CD14-positive monocyte (primary cell): ENCODE results near the gene NAGPA. TPM values are rescaled to one million over a fixed set of nuclear protein-coding genes. Genes with fewer than 3 reads are reported as not detected.

Experiments
- DNase-seq, 3 donors: peaks; one replicate each; pipeline ENCODE4 v3.0.0-alpha.2; 2011 to 2022
- H2AFZ ChIP-seq: 2 replicates; pipeline ENCODE4 v1.6.0; 2012; ENCODE audit warnings: mild to moderate bottlenecking, low read depth, low read length, inconsistent platforms; ENCODE audit not compliant: insufficient read depth, poor library complexity, severe bottlenecking
- H3K27ac ChIP-seq, 2 donors: 1 replicate in 1 of 2; 2 replicates in 1 of 2; pipeline ENCODE4 v1.5.1; 2012 to 2013; ENCODE audit warnings: low read length in 2 of 2, control low read depth in 1 of 2, inconsistent platforms in 1 of 2, low read depth in 1 of 2, mild to moderate bottlenecking in 1 of 2
- H3K27me3 ChIP-seq, 2 donors: one replicate each; pipeline versions ENCODE4 v1.6.0 to v1.6.1; 2011 to 2013; ENCODE audit warnings: low read length in 2 of 2; ENCODE audit not compliant: control insufficient read depth in 2 of 2, insufficient read depth in 2 of 2
- H3K36me3 ChIP-seq, 2 donors: replicated peaks in 1 of 2; 1 replicate in 1 of 2; 2 replicates in 1 of 2; pipeline versions ENCODE4 v1.5.1 to v1.6.1; 2012 to 2013; ENCODE audit warnings: low read length in 2 of 2, control low read depth in 1 of 2, inconsistent platforms in 1 of 2, mild to moderate bottlenecking in 1 of 2; ENCODE audit not compliant: insufficient read depth in 2 of 2, control insufficient read depth in 1 of 2
- H3K4me1 ChIP-seq, 2 donors: 1 replicate in 1 of 2; 2 replicates in 1 of 2; pipeline versions ENCODE4 v1.5.1 to v1.6.1; 2012 to 2013; ENCODE audit warnings: low read length in 2 of 2, control low read depth in 1 of 2, inconsistent platforms in 1 of 2, mild to moderate bottlenecking in 1 of 2, moderate library complexity in 1 of 2; ENCODE audit not compliant: insufficient read depth in 2 of 2, control insufficient read depth in 1 of 2
- H3K4me2 ChIP-seq: replicated peaks from 2 replicates; pipeline ENCODE3; 2012; ENCODE audit warnings: low read length, moderate library complexity, mild to moderate bottlenecking; ENCODE audit not compliant: poor library complexity, severe bottlenecking; ENCODE audit errors: extremely low read depth
- H3K4me3 ChIP-seq, 3 experiments: fragments of 200-600 bp in 1 of 3; sonication (generic) in 1 of 3; replicated peaks in 1 of 3; 1 replicate in 2 of 3; 2 replicates in 1 of 3; pipeline ENCODE4 v1.5.1; 2011 to 2013; ENCODE audit warnings: low read length in 3 of 3, mild to moderate bottlenecking in 3 of 3, control low read depth in 2 of 3, low read depth in 2 of 3, inconsistent platforms in 1 of 3, moderate library complexity in 1 of 3
- H3K79me2 ChIP-seq: 2 replicates; pipeline ENCODE4 v1.6.0; 2012; ENCODE audit warnings: mild to moderate bottlenecking, control low read depth, inconsistent platforms, low read length, moderate library complexity; ENCODE audit not compliant: insufficient read depth
- H3K9ac ChIP-seq: 2 replicates; pipeline ENCODE4 v1.6.0; 2017; ENCODE audit warnings: low read length, mild to moderate bottlenecking; ENCODE audit not compliant: insufficient read depth, poor library complexity, severe bottlenecking
- H3K9me3 ChIP-seq, 2 donors: replicated peaks in 1 of 2; 1 replicate in 1 of 2; 2 replicates in 1 of 2; pipeline versions ENCODE4 v1.5.1 to v1.6.1; 2012 to 2013; ENCODE audit warnings: low read length in 2 of 2, control low read depth in 1 of 2; ENCODE audit not compliant: control insufficient read depth in 1 of 2, insufficient read depth in 1 of 2
- H4K20me1 ChIP-seq: 2 replicates; pipeline ENCODE4 v1.6.0; 2012; ENCODE audit warnings: mild to moderate bottlenecking, low read length, control low read depth, moderate library complexity; ENCODE audit not compliant: insufficient read depth
- H3K27ac Mint-ChIP-seq, 7 donors: one replicate each; pipeline ENCODE4 v1.8.0; 2020; ENCODE audit warnings: mild to moderate bottlenecking in 7 of 7, mixed read lengths in 7 of 7, moderate library complexity in 6 of 7, inconsistent platforms in 2 of 7
- H3K27me3 Mint-ChIP-seq, 3 donors: one replicate each; pipeline ENCODE4 v1.8.0; 2021 to 2022; ENCODE audit warnings: low read depth in 3 of 3, mild to moderate bottlenecking in 3 of 3, mixed read lengths in 3 of 3, moderate library complexity in 3 of 3, inconsistent platforms in 1 of 3
- H3K36me3 Mint-ChIP-seq, 2 donors: one replicate each; pipeline ENCODE4 v1.8.0; 2020; ENCODE audit warnings: mixed read lengths in 2 of 2, inconsistent platforms in 1 of 2, mild to moderate bottlenecking in 1 of 2
- H3K4me1 Mint-ChIP-seq: one replicate; pipeline ENCODE4 v1.8.0; 2020; ENCODE audit warnings: mild to moderate bottlenecking, mixed read lengths
- H3K4me3 Mint-ChIP-seq, 2 donors: one replicate each; pipeline ENCODE4 v1.8.0; 2020; ENCODE audit warnings: mild to moderate bottlenecking in 2 of 2, mixed read lengths in 2 of 2, moderate library complexity in 1 of 2
- H3K9me3 Mint-ChIP-seq, 7 donors: one replicate each; pipeline ENCODE4 v1.8.0; 2020 to 2022; ENCODE audit warnings: mixed read lengths in 7 of 7, mild to moderate bottlenecking in 6 of 7, moderate library complexity in 6 of 7, inconsistent platforms in 2 of 7
- WGBS: methylation state at CpG from one replicate; pipeline ENCODE4 v1.1.5; 2013; ENCODE audit warnings: missing lambda C conversion rate; ENCODE audit not compliant: insufficient coverage; 5-methylcytosine and 5-hydroxymethylcytosine counted together
- intact Hi-C, 2 donors: fragments of 100-400 bp; cut with micrococcal nuclease; formaldehyde crosslinking; loops; one replicate each; pipeline versions ENCODE4 v1.15.0 to v1.15.1; 2023
- polyA plus RNA-seq, 3 donors: library from polyadenylated mRNA; depleted of rRNA in 1 of 3; unstranded in 2 of 3; stranded (reverse) in 1 of 3; fragments of 300-500 nt in 2 of 3; fragments of >200 nt in 1 of 3; fragmentation: Illumina TruSeq in 2 of 3; gene quantifications; 1 replicate in 2 of 3; 2 replicates in 1 of 3; pipeline ENCODE4 v1.2.3, GENCODE V29; 2012 to 2021
- TF ChIP-seq, protein P1 (sequence below): fragments of 200-600 bp; IDR thresholded peaks from one replicate; pipeline ENCODE4 v1.8.0; 2022; ENCODE audit warnings: antibody characterized with exemption, mild to moderate bottlenecking

NAGPA gene
- polyA plus RNA-seq, 3 donors = 44.1 to 51.5 (median 44.9) TPM

DNA sequence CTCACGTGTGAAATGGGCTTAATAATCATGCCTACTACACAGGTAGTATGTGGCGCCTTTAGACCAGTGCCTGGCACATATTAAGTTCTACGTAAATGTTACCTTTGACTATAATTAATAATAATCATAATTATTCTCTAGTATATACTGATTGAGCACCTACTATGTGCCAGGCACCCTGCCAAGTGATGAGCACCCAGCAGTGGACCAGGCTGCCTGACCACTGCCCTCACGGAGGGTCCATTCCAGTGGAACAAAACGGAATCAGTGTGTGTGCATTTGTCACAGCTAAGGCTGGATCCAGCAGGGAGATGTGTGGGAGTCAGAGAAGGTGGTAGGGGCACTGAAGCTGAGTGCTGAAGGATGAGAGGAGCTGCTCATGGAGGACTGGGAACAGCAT is 45.1 kb downstream of the NAGPA start:
- H3K36me3 ChIP-seq = no peaks in the 10 kb centered on the region
- no peak overlapping the region for H3K4me3 ChIP-seq
- peaks cover 41 to 56% (median 43%) of the 10 kb centered on the region in 3 donors for H3K27me3 Mint-ChIP-seq
- H2AFZ ChIP-seq = no peak overlapping the region
- H3K27ac Mint-ChIP-seq = peak overlapping the region in 1 of 7 donors; percentile 69
- H3K27me3 ChIP-seq = peaks cover 22 to 52% of the 10 kb centered on the region in 2 donors
- no peaks in the 10 kb centered on the region for H4K20me1 ChIP-seq
- intact Hi-C loops = no loop called here
- no peak overlapping the region for H3K4me2 ChIP-seq
- peak overlapping the region in 1 of 2 donors; percentile 76 for H3K4me3 Mint-ChIP-seq
- H3K9me3 Mint-ChIP-seq = peaks cover 3 to 18% (median 6%) of the 10 kb centered on the region in 7 donors
- DNase-seq = no peak
- TF ChIP-seq, protein P1, sequence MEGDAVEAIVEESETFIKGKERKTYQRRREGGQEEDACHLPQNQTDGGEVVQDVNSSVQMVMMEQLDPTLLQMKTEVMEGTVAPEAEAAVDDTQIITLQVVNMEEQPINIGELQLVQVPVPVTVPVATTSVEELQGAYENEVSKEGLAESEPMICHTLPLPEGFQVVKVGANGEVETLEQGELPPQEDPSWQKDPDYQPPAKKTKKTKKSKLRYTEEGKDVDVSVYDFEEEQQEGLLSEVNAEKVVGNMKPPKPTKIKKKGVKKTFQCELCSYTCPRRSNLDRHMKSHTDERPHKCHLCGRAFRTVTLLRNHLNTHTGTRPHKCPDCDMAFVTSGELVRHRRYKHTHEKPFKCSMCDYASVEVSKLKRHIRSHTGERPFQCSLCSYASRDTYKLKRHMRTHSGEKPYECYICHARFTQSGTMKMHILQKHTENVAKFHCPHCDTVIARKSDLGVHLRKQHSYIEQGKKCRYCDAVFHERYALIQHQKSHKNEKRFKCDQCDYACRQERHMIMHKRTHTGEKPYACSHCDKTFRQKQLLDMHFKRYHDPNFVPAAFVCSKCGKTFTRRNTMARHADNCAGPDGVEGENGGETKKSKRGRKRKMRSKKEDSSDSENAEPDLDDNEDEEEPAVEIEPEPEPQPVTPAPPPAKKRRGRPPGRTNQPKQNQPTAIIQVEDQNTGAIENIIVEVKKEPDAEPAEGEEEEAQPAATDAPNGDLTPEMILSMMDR = no peak
- H3K27ac ChIP-seq = no peak overlapping the region
- no peaks in the 10 kb centered on the region for H3K4me1 ChIP-seq
- H3K79me2 ChIP-seq = no peaks in the 10 kb centered on the region
- H3K9me3 ChIP-seq = peaks cover 0 to 5% of the 10 kb centered on the region in 2 donors
- H3K36me3 Mint-ChIP-seq = no peaks in the 10 kb centered on the region
- WGBS = 92% methylated on average over 2 of the region's 5 CpGs
- peaks cover 3% of the 10 kb centered on the region for H3K4me1 Mint-ChIP-seq
- H3K9ac ChIP-seq = no peak overlapping the region

DNA sequence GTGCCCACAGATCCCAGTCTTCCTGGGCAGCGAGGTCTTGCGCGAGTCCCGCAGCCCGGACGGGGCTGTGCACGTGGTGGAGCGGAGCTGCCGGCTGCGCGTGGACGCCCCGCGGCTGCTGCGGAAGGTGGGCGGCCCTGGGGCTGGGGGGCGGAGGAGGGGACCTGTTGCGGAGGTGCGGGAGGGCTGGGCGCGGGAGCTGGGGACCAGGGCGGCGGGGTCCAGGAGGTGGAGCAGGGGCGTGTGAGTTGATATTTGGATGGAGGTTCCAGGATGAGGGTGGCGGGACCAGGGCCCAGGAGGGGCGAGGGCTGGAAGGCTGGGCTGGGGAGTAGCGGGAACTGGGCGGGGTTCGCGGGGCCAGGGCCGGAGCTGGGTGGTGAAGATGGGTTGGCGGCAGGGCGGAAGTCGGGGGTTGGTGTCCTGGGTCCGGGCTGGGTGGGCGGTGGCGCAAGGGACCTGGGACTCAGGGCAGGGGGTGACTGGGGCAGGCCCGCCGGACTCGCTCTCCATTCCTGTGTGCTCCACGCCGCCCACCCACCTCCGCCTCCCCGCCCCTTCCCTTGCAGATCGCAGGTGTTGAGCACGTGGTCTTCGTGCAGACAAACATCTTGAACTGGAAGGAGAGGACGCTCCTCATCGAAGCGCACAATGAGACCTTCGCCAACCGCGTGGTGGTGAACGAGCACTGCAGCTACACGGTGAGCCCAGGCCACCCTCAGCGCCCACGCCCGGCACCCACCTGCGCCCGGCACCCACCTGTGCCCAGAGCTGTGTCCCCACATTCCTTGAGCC is 46.0 kb downstream of the NAGPA start:
- H3K4me1 Mint-ChIP-seq = peaks cover 3% of the 10 kb centered on the region
- TF ChIP-seq, protein P1 = no peak
- H3K9me3 Mint-ChIP-seq = peaks cover 3 to 18% (median 6%) of the 10 kb centered on the region in 7 donors
- Histone ChIP-seq H3K27ac (no peak overlapping the region), H2AFZ (no peak overlapping the region), H3K9me3 (peaks cover 0 to 5% of the 10 kb centered on the region in 2 donors), H3K27me3 (peaks cover 22 to 52% of the 10 kb centered on the region in 2 donors), H3K4me2 (peak overlapping the region; percentile 19), H3K4me3 (no peak overlapping the region), H3K4me1 (no peaks in the 10 kb centered on the region), H3K79me2 (no peaks in the 10 kb centered on the region), H4K20me1 (no peaks in the 10 kb centered on the region), H3K36me3 (no peaks in the 10 kb centered on the region), H3K9ac (no peak overlapping the region)
- DNase-seq = no peak
- no peak overlapping the region for H3K27ac Mint-ChIP-seq
- H3K27me3 Mint-ChIP-seq = peaks cover 41 to 54% (median 43%) of the 10 kb centered on the region in 3 donors
- no peaks in the 10 kb centered on the region for H3K36me3 Mint-ChIP-seq
- WGBS = 21% methylated on average over 53 of the region's 60 CpGs
- H3K4me3 Mint-ChIP-seq = peak overlapping the region in 1 of 2 donors; percentile 76
- intact Hi-C loops = no loop called here
